Panc1 (cell line): Measurements from ENCODE around the gene MYRIP. TPM values are rescaled to one million over a fixed set of nuclear protein-coding genes. Genes with fewer than 3 reads are reported as not detected.

Experiments
- ATAC-seq: fragments of 200-7000 bp; cut with Tn5 transposase; 2 replicates; pipeline ENCODE4 v1.9.1; 2020; ENCODE audit warnings: mild to moderate bottlenecking, moderate library complexity
- BruUV-seq: library from RNA; stranded (reverse); fragments of 400-500 nt; replicated peaks from 2 replicates; lab custom pipeline; 2021; lab: Mats Ljungman, UMichigan
- CTCF ChIA-PET: fragments of 300-600 bp; sonication (Branson Sonifier 250); formaldehyde crosslinking; loops from one replicate; lab custom pipeline; 2022; ENCODE audit warnings: antibody characterized with exemption; lab: Charles Lee
- POLR2A ChIA-PET: fragments of 300-600 bp; sonication (Branson Sonifier 250); formaldehyde crosslinking; loops from one replicate; lab custom pipeline; 2022; ENCODE audit warnings: antibody characterized with exemption; lab: Charles Lee
- DNase-seq: peaks from one replicate; pipeline ENCODE4 v3.0.0-alpha.2; 2010; ENCODE audit warnings: low read depth, low spot score
- H3K27ac ChIP-seq: 2 replicates; pipeline ENCODE4 v1.5.1; 2011; ENCODE audit warnings: mild to moderate bottlenecking, low read length, inconsistent platforms
- H3K27me3 ChIP-seq: fragments of 200-500 bp; sonication (Bioruptor generic); 2 replicates; pipeline ENCODE4 v1.6.0; 2014; ENCODE audit warnings: low read length, inconsistent platforms; ENCODE audit not compliant: control insufficient read depth, insufficient read depth
- H3K36me3 ChIP-seq: fragments of 200-500 bp; sonication (Bioruptor generic); 2 replicates; pipeline ENCODE4 v1.5.1; 2014; ENCODE audit warnings: inconsistent platforms, mild to moderate bottlenecking, low read length, moderate library complexity; ENCODE audit not compliant: control insufficient read depth, insufficient read depth
- H3K4me1 ChIP-seq: 2 replicates; pipeline ENCODE4 v1.5.1; 2011; ENCODE audit warnings: inconsistent platforms, mild to moderate bottlenecking, low read length, moderate library complexity; ENCODE audit not compliant: control insufficient read depth, insufficient read depth
- H3K4me3 ChIP-seq, 2 experiments: 2 replicates each; pipeline ENCODE4 v1.5.1; 2011 to 2012; ENCODE audit warnings: low read depth in 2 of 2, low read length in 2 of 2, mild to moderate bottlenecking in 2 of 2, inconsistent platforms in 1 of 2, moderate library complexity in 1 of 2
- H3K9me3 ChIP-seq: fragments of 200-500 bp; sonication (Bioruptor generic); 2 replicates; pipeline ENCODE4 v1.5.1; 2014; ENCODE audit warnings: low read depth, mild to moderate bottlenecking, inconsistent platforms, low read length, moderate library complexity; ENCODE audit not compliant: control insufficient read depth, insufficient read depth
- POLR2AphosphoS5 ChIP-seq: IDR thresholded peaks from 2 replicates; pipeline ENCODE4 v1.6.1; 2012; ENCODE audit warnings: mild to moderate bottlenecking, low read depth, low read length, moderate library complexity
- SIN3A ChIP-seq: IDR thresholded peaks from 2 replicates; pipeline ENCODE4 v1.6.1; 2012; ENCODE audit warnings: low read depth, mild to moderate bottlenecking, low read length, moderate library complexity, borderline replicate concordance; ENCODE audit not compliant: insufficient read depth
- TCF7L2 ChIP-seq: IDR thresholded peaks from 2 replicates; pipeline ENCODE4 v1.6.1; 2011; ENCODE audit warnings: mild to moderate bottlenecking, low read depth, low read length, inconsistent platforms
- in situ Hi-C: cut with HindIII; loops from 2 replicates; pipeline ENCODE4 v1.10.0; 2016; ENCODE audit warnings: low sequenced_read_pairs, low pct_unique_long_range_greater_than_20kb
- intact Hi-C: fragments of 100-400 bp; cut with micrococcal nuclease; formaldehyde crosslinking; loops from one replicate; pipeline ENCODE4 v1.10.0; 2022; ENCODE audit not compliant: unreplicated experiment
- total RNA-seq: library from RNA; stranded (reverse); gene quantifications from one replicate; pipeline ENCODE4 v1.2.1, GENCODE V29; 2021; ENCODE audit not compliant: unreplicated experiment
- TF ChIP-seq, protein P1 (sequence below): fragments of 450-650 bp; IDR thresholded peaks from 2 replicates; pipeline ENCODE4 v1.5.1; 2017; ENCODE audit warnings: mild to moderate bottlenecking
- TF ChIP-seq, protein P2 (sequence below), 2 experiments: IDR thresholded peaks; 2 replicates each; pipeline ENCODE4 v1.6.1; 2011 to 2012; ENCODE audit warnings: low read depth in 2 of 2, control low read depth in 1 of 2, low read length in 1 of 2, mild to moderate bottlenecking in 1 of 2, moderate library complexity in 1 of 2; ENCODE audit not compliant: insufficient read depth in 1 of 2

The MYRIP gene
- total RNA-seq, 1 experiment from 2014 or later: 0.59 TPM

DNA sequence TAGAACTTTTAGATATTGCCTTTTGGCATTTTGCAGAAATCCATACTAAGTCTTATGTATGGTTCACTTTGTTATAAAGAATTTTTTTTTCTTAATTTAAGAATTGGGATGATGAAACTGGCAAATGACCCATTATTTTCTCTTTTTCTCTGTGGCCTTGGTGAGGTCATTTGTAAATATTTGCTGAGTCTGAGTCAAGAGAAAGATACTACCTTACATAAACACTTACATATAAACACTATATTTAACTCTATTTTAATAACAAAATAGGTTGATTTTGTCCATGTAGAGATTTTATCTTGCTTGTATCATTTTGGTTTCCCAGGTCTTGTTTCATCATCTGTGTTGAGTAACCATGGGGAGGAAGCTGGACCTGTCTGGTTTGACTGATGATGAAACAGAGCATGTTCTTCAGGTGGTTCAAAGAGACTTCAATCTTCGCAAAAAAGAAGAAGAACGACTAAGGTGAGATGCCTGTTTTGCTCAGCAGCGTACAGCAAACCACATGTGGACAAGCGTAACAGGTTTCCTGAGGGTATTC lies 91.1 kb downstream of the MYRIP start:
- Histone ChIP-seq H3K4me3 (no peak overlapping the region), H3K36me3 (no peaks in the 10 kb centered on the region), H3K27ac (no peak overlapping the region), H3K27me3 (no peaks in the 10 kb centered on the region), H3K4me1 (no peaks in the 10 kb centered on the region), H3K9me3 (no peaks in the 10 kb centered on the region)
- no peak for DNase-seq
- TF ChIP-seq SIN3A (no peak), POLR2AphosphoS5 (no peak), TCF7L2 (no peak)
- TF ChIP-seq, protein P1, sequence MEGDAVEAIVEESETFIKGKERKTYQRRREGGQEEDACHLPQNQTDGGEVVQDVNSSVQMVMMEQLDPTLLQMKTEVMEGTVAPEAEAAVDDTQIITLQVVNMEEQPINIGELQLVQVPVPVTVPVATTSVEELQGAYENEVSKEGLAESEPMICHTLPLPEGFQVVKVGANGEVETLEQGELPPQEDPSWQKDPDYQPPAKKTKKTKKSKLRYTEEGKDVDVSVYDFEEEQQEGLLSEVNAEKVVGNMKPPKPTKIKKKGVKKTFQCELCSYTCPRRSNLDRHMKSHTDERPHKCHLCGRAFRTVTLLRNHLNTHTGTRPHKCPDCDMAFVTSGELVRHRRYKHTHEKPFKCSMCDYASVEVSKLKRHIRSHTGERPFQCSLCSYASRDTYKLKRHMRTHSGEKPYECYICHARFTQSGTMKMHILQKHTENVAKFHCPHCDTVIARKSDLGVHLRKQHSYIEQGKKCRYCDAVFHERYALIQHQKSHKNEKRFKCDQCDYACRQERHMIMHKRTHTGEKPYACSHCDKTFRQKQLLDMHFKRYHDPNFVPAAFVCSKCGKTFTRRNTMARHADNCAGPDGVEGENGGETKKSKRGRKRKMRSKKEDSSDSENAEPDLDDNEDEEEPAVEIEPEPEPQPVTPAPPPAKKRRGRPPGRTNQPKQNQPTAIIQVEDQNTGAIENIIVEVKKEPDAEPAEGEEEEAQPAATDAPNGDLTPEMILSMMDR: no peak
- TF ChIP-seq, protein P2, sequence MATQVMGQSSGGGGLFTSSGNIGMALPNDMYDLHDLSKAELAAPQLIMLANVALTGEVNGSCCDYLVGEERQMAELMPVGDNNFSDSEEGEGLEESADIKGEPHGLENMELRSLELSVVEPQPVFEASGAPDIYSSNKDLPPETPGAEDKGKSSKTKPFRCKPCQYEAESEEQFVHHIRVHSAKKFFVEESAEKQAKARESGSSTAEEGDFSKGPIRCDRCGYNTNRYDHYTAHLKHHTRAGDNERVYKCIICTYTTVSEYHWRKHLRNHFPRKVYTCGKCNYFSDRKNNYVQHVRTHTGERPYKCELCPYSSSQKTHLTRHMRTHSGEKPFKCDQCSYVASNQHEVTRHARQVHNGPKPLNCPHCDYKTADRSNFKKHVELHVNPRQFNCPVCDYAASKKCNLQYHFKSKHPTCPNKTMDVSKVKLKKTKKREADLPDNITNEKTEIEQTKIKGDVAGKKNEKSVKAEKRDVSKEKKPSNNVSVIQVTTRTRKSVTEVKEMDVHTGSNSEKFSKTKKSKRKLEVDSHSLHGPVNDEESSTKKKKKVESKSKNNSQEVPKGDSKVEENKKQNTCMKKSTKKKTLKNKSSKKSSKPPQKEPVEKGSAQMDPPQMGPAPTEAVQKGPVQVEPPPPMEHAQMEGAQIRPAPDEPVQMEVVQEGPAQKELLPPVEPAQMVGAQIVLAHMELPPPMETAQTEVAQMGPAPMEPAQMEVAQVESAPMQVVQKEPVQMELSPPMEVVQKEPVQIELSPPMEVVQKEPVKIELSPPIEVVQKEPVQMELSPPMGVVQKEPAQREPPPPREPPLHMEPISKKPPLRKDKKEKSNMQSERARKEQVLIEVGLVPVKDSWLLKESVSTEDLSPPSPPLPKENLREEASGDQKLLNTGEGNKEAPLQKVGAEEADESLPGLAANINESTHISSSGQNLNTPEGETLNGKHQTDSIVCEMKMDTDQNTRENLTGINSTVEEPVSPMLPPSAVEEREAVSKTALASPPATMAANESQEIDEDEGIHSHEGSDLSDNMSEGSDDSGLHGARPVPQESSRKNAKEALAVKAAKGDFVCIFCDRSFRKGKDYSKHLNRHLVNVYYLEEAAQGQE (IDR thresholded peaks at IDR 0.05; ENCODE audit: insufficient read depth in 1 of 2, low read depth in 2 of 2, low read length in 1 of 2): no peak
- no peak for ATAC-seq
- intact Hi-C loops: no loop called here
- POLR2A ChIA-PET: no interaction called here
- no TSS peak for BruUV-seq
- in situ Hi-C loops: no loop called here
- CTCF ChIA-PET: no interaction called here

DNA sequence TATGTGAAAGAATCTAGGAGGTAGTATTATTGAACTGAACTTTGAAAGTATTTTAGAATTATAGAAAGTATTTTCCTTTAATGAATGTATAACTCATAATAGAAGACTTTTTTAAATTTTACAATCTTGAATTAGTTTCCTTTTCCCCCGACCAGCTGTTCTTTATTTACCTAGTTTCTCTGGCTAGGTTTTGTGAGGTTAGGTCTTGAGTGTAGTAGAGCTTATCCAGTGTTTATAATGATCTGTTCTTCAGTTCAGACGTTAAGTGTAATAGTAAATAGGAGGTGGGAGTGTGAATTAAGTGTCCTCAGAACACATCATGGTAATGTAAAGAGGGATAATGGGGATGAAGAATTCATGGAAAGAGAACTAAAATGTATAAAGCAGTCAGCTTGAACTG lies 93.8 kb downstream of the MYRIP start:
- Histone ChIP-seq H3K4me3 (no peak overlapping the region), H3K4me1 (no peaks in the 10 kb centered on the region), H3K36me3 (no peaks in the 10 kb centered on the region), H3K9me3 (no peaks in the 10 kb centered on the region), H3K27me3 (no peaks in the 10 kb centered on the region), H3K27ac (no peak overlapping the region)
- BruUV-seq: no TSS peak
- ChIA-PET CTCF (no interaction called here), POLR2A (no interaction called here)
- ATAC-seq (no peak), DNase-seq (no peak)
- intact Hi-C loops (no loop called here), in situ Hi-C loops (no loop called here)
- TF ChIP-seq, protein P2 (IDR thresholded peaks at IDR 0.05; ENCODE audit: insufficient read depth in 1 of 2, low read depth in 2 of 2, low read length in 1 of 2): no peak
- TF ChIP-seq TCF7L2 (no peak), POLR2AphosphoS5 (no peak), SIN3A (no peak)
- TF ChIP-seq, protein P1: no peak
